HUES64 (cell line): Measurements from ENCODE around the gene LZTS3.
"Not testable (repeated sequence)": the region's sequence is repeated elsewhere in the genome, so short reads cannot be mapped to it uniquely, and the experiment has no call there.

Experiments
- H3K27ac ChIP-seq: 2 replicates; pipeline ENCODE4 v1.7.0; 2013; ENCODE audit warnings: low read depth, low read length, inconsistent platforms
- H3K27me3 ChIP-seq: 2 replicates; pipeline ENCODE4 v1.6.1; 2013; ENCODE audit warnings: mild to moderate bottlenecking, low read length; ENCODE audit not compliant: insufficient read depth
- H3K36me3 ChIP-seq: 2 replicates; pipeline ENCODE4 v1.6.1; 2013; ENCODE audit warnings: mild to moderate bottlenecking, low read length; ENCODE audit not compliant: insufficient read depth
- H3K4me1 ChIP-seq: 2 replicates; pipeline ENCODE4 v1.6.1; 2013; ENCODE audit warnings: mild to moderate bottlenecking, low read length, moderate library complexity; ENCODE audit not compliant: insufficient read depth
- H3K4me3 ChIP-seq: 2 replicates; pipeline ENCODE4 v1.5.1; 2013; ENCODE audit warnings: mild to moderate bottlenecking, low read length, moderate library complexity
- H3K9ac ChIP-seq: 2 replicates; pipeline ENCODE4 v1.6.1; 2013; ENCODE audit warnings: mild to moderate bottlenecking, low read depth, low read length
- H3K9me3 ChIP-seq: 2 replicates; pipeline ENCODE4 v1.6.1; 2013; ENCODE audit warnings: low read depth, low read length; ENCODE audit not compliant: insufficient read depth
- whole genome bisulfite sequencing: fragments of 150-250, 120-280 bp; methylation state at CpG from one replicate; pipeline ENCODE4 v1.1.7; 2013; ENCODE audit warnings: missing lambda C conversion rate; 5-methylcytosine and 5-hydroxymethylcytosine counted together

The LZTS3 gene

GRCh38 chr20:3128275-3128984 is 44.9 kb downstream of the LZTS3 start:
- 94% methylated on average over 8 of the region's 8 CpGs for WGBS
- Histone ChIP-seq H3K9me3 (peaks cover 5% of the 10 kb centered on the region; the same call in 1 of the 2 replicates), H3K4me1 (no peaks in the 10 kb centered on the region), H3K36me3 (no peaks in the 10 kb centered on the region), H3K27ac (no peak overlapping the region), H3K4me3 (no peak overlapping the region), H3K27me3 (no peaks in the 10 kb centered on the region), H3K9ac (no peak overlapping the region)

GRCh38 chr20:3126527-3126859 is 46.9 kb downstream of the LZTS3 start:
- Histone ChIP-seq H3K4me1 (no peaks in the 10 kb centered on the region), H3K9me3 (peaks cover 18% of the 10 kb centered on the region), H3K9ac (no peak overlapping the region), H3K4me3 (no peak overlapping the region), H3K27me3 (no peaks in the 10 kb centered on the region), H3K27ac (no peak overlapping the region), H3K36me3 (peaks cover 17% of the 10 kb centered on the region)
- WGBS = 93% methylated on average over 1 of the region's 1 CpG

GRCh38 chr20:3125776-3126526 is 47.4 kb downstream of the LZTS3 start:
- WGBS = 96% methylated on average over 18 of the region's 25 CpGs
- Histone ChIP-seq H3K9me3 (peaks cover 18% of the 10 kb centered on the region), H3K36me3 (peaks cover 23% of the 10 kb centered on the region)
- H3K4me1 ChIP-seq, H3K27me3 ChIP-seq, H3K4me3 ChIP-seq, H3K9ac ChIP-seq, H3K27ac ChIP-seq: not testable (repeated sequence)

- H3K27ac ChIP-seq, H3K4me3 ChIP-seq, H3K9ac ChIP-seq, H3K27me3 ChIP-seq, H3K4me1 ChIP-seq: not testable (repeated sequence)
- WGBS = 96% methylated on average over 41 of the region's 41 CpGs
- peaks cover 18% of the 10 kb centered on the region for H3K9me3 ChIP-seq
- peaks cover 25% of the 10 kb centered on the region for H3K36me3 ChIP-seq
Observed at GRCh38 chr20:3124773-3125560, 48.4 kb downstream of the LZTS3 start.

GRCh38 chr20:3124163-3124562 is 49.2 kb downstream of the LZTS3 start:
- H3K4me3 ChIP-seq, H3K4me1 ChIP-seq, H3K27me3 ChIP-seq, H3K27ac ChIP-seq, H3K9ac ChIP-seq: not testable (repeated sequence)
- Histone ChIP-seq H3K36me3 (peaks cover 25% of the 10 kb centered on the region), H3K9me3 (peaks cover 18% of the 10 kb centered on the region)
- WGBS = 96% methylated on average over 15 of the region's 18 CpGs

GRCh38 chr20:3123542-3123941 is 49.8 kb downstream of the LZTS3 start:
- WGBS = 100% methylated on average over 1 of the region's 1 CpG
- Histone ChIP-seq H3K9me3 (peaks cover 18% of the 10 kb centered on the region), H3K4me1 (no peaks in the 10 kb centered on the region), H3K27me3 (no peaks in the 10 kb centered on the region), H3K9ac (no peak overlapping the region), H3K4me3 (no peak overlapping the region), H3K27ac (no peak overlapping the region), H3K36me3 (peaks cover 25% of the 10 kb centered on the region)

- Histone ChIP-seq H3K9me3 (peaks cover 18% of the 10 kb centered on the region), H3K4me3 (no peak overlapping the region), H3K27ac (no peak overlapping the region), H3K27me3 (no peaks in the 10 kb centered on the region), H3K4me1 (no peaks in the 10 kb centered on the region), H3K36me3 (peaks cover 25% of the 10 kb centered on the region), H3K9ac (no peak overlapping the region)
- WGBS = 96% methylated on average over 12 of the region's 12 CpGs
Observed at GRCh38 chr20:3121955-3122610, 51.3 kb downstream of the LZTS3 start.

GRCh38 chr20:3121271-3121911 is 52.0 kb downstream of the LZTS3 start:
- no peaks in the 10 kb centered on the region for H3K27me3 ChIP-seq
- peaks cover 25% of the 10 kb centered on the region for H3K36me3 ChIP-seq
- no peak overlapping the region for H3K9ac ChIP-seq
- no peak overlapping the region for H3K27ac ChIP-seq
- no peak overlapping the region for H3K4me3 ChIP-seq
- peaks cover 18% of the 10 kb centered on the region for H3K9me3 ChIP-seq
- 95% methylated on average over 11 of the region's 11 CpGs for WGBS
- no peaks in the 10 kb centered on the region for H3K4me1 ChIP-seq

GRCh38 chr20:3119044-3119443 is 54.3 kb downstream of the LZTS3 start:
- Histone ChIP-seq H3K9ac (no peak overlapping the region), H3K27me3 (no peaks in the 10 kb centered on the region), H3K4me3 (no peak overlapping the region), H3K36me3 (peaks cover 25% of the 10 kb centered on the region), H3K4me1 (no peaks in the 10 kb centered on the region), H3K27ac (no peak overlapping the region), H3K9me3 (peaks cover 18% of the 10 kb centered on the region)
- 92% methylated on average over 5 of the region's 5 CpGs for WGBS

- not testable (repeated sequence) for H3K9ac ChIP-seq, H3K4me3 ChIP-seq, H3K27me3 ChIP-seq, H3K27ac ChIP-seq, H3K9me3 ChIP-seq, H3K4me1 ChIP-seq
- 81% methylated on average over 14 of the region's 14 CpGs for WGBS
- peaks cover 22% of the 10 kb centered on the region for H3K36me3 ChIP-seq
Observed at GRCh38 chr20:3117839-3118379, 55.4 kb downstream of the LZTS3 start.
